Sigmoid colon (tissue), 7 donors: ENCODE measurements around the gene DLG1. TPM values are rescaled to one million over a fixed set of nuclear protein-coding genes. Genes with fewer than 3 reads are reported as not detected.

ENCODE experiments used
- DNase-seq: peaks from one replicate; pipeline ENCODE4 v3.0.0-alpha.2; 2019
- H3K27ac ChIP-seq, 4 donors: fragments of 200-600 bp; sonication (generic); one replicate each; pipeline ENCODE4 v1.5.1; 2016 to 2019; ENCODE audit warnings: mild to moderate bottlenecking in 1 of 4
- H3K27me3 ChIP-seq, 3 donors: fragments of 200-600 bp; sonication (generic); one replicate each; pipeline ENCODE4 v1.5.1; 2019; ENCODE audit warnings: mild to moderate bottlenecking in 1 of 3
- H3K36me3 ChIP-seq, 4 donors: fragments of 200-600 bp; sonication (generic); one replicate each; pipeline ENCODE4 v1.5.1; 2016 to 2019
- H3K4me1 ChIP-seq, 4 donors: fragments of 200-600 bp; sonication (generic); one replicate each; pipeline ENCODE4 v1.5.1; 2017 to 2019
- H3K4me3 ChIP-seq, 4 donors: fragments of 200-600 bp; sonication (generic); one replicate each; pipeline ENCODE4 v1.5.1; 2017 to 2019; ENCODE audit warnings: mild to moderate bottlenecking in 2 of 4, moderate library complexity in 1 of 4
- H3K9me3 ChIP-seq, 4 donors: fragments of 200-600 bp in 3 of 4; sonication (generic) in 3 of 4; one replicate each; pipeline versions ENCODE4 v1.5.1 to v1.6.1; 2013 to 2019
- CTCF ChIP-seq, 4 experiments: fragments of 450-650 bp in 3 of 4; fragments of 200-600 bp in 1 of 4; IDR thresholded peaks; one replicate each; pipeline ENCODE4 v1.5.1; 2016 to 2019; ENCODE audit warnings: antibody characterized with exemption in 4 of 4, mild to moderate bottlenecking in 3 of 4, moderate library complexity in 2 of 4
- POLR2A ChIP-seq, 2 donors: fragments of 450-650 bp; IDR thresholded peaks; one replicate each; pipeline ENCODE4 v1.6.1; 2016; ENCODE audit warnings: antibody characterized with exemption in 2 of 2, mild to moderate bottlenecking in 2 of 2, moderate library complexity in 2 of 2
- POLR2AphosphoS5 ChIP-seq, 4 donors: sonication (generic); formaldehyde crosslinking; IDR thresholded peaks; one replicate each; pipeline ENCODE4 v1.6.1; 2017; ENCODE audit warnings: antibody characterized with exemption in 4 of 4
- WGBS, 2 donors: extraction: QIAGEN DNeasy Blood & Tissue Kit; methylation state at CpG; one replicate each; pipeline ENCODE4 v1.1.7; 2013; 5-methylcytosine and 5-hydroxymethylcytosine counted together
- intact Hi-C: fragments of 100-400 bp; cut with DNase I; formaldehyde crosslinking; loops from one replicate; pipeline ENCODE4 v1.15.1; 2023
- polyA plus RNA-seq, 3 donors: library from polyadenylated mRNA; stranded (reverse); fragments of 200-250 nt; gene quantifications; one replicate each; pipeline ENCODE4 v1.2.3, GENCODE V29; 2013
- small RNA-seq, 3 donors: library from RNA; depleted of rRNA; stranded (forward); fragments of <200 nt; gene quantifications; one replicate each; pipeline ENCODE3, GENCODE V24; 2016
- total RNA-seq, 4 donors: library from RNA; depleted of rRNA; stranded (reverse); fragments of >200 nt; gene quantifications; one replicate each; pipeline ENCODE4 v1.1.0, GENCODE V29; 2016
- donor health status: healthy with polysubstance abuse.
- donor health status: Bipolar disorder and iron deficiency.
- donor health status: healthy.

Gene DLG1
- total and polyA plus RNA-seq, 7 donors, result 30.6 to 83.7 (median 64.3) TPM

DNA sequence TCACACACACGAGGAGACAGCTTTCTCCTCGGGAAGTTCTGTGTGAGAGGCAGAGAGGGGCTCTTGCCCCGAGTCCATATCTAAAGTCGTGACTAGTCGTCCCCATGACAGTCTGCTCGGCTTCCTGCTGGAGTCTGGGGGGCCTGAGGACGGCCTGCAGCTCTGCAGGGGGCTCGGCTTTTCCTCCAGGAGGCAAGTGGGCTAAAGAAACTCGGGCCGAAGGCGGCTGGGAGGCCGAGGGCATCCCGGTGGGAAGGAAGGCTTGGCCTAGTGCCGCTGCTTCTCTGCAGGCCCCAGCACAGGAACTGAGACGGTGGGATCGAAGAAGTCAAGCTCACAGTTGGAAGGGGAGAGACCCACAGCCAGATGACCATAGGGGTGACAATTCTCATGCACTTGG lies 304.4 kb downstream of the DLG1 start:
- Histone ChIP-seq H3K9me3 (no peaks in the 10 kb centered on the region), H3K36me3 (no peaks in the 10 kb centered on the region), H3K4me3 (no peak overlapping the region), H3K27me3 (no peaks in the 10 kb centered on the region), H3K27ac (no peak overlapping the region), H3K4me1 (no peaks in the 10 kb centered on the region)
- intact Hi-C loops, result no loop called here
- 81 to 90% methylated on average over 16 of the region's 16 CpGs for WGBS, 2 donors
- TF ChIP-seq POLR2AphosphoS5 (IDR thresholded peaks at IDR 0.05), result no peak
- no peak for TF ChIP-seq POLR2A (IDR thresholded peaks at IDR 0.05)
- no peak for TF ChIP-seq CTCF (IDR thresholded peaks at IDR 0.05)
- DNase-seq, result peak; percentile 38

Small RNAs within 50 kb of the gene (small RNA-seq; reads per million reads assigned to genes)
- 0 reads per million in 3 donors for gene MIR4797
